GM12892 (cell line): ENCODE data around the gene CEP120.

Experiments used
- POLR2A ChIP-seq: IDR thresholded peaks from 2 replicates; pipeline ENCODE4 v1.6.1; 2011; ENCODE audit warnings: low read depth, low read length, control low read depth
- POLR2AphosphoS5 ChIP-seq: IDR thresholded peaks from 2 replicates; pipeline ENCODE4 v1.6.1; 2011; ENCODE audit warnings: low read depth, low read length, control low read depth

- no peak for TF ChIP-seq POLR2A
- no peak for TF ChIP-seq POLR2AphosphoS5
Measured at GRCh38 chr5:123360201-123360571, 63.0 kb downstream of the CEP120 start.
